HG02970 (cell line): Measurements from ENCODE around the gene ZBTB20.

Experiments used
- ATAC-seq: cut with Tn5 transposase; IDR thresholded peaks from one replicate; pipeline ENCODE4 v1.9.1; 2021; ENCODE audit warnings: mild to moderate bottlenecking, moderate library complexity, moderate number of reproducible peaks; ENCODE audit not compliant: unreplicated experiment, low FRiP score

Gene ZBTB20

GRCh38 chr3:114333923-114334240 lies 813.2 kb downstream of the ZBTB20 start:
- no peak for ATAC-seq

GRCh38 chr3:114333180-114333922 lies 813.7 kb downstream of the ZBTB20 start:
- no peak for ATAC-seq

GRCh38 chr3:114332342-114333179 lies 814.5 kb downstream of the ZBTB20 start:
- no peak for ATAC-seq

- no peak for ATAC-seq
Measured at GRCh38 chr3:114331710-114332109, 815.4 kb downstream of the ZBTB20 start.

- ATAC-seq, result no peak
Measured at GRCh38 chr3:114331007-114331406, 816.1 kb downstream of the ZBTB20 start.

GRCh38 chr3:114329823-114330222 lies 817.3 kb downstream of the ZBTB20 start:
- no peak for ATAC-seq

- ATAC-seq, result no peak
Measured at GRCh38 chr3:114328345-114328744, 818.7 kb downstream of the ZBTB20 start.

GRCh38 chr3:114327665-114328064 lies 819.4 kb downstream of the ZBTB20 start:
- ATAC-seq, result no peak

- no peak for ATAC-seq
Measured at GRCh38 chr3:114323546-114324254, 823.4 kb downstream of the ZBTB20 start.

GRCh38 chr3:114320246-114320645 lies 826.8 kb downstream of the ZBTB20 start:
- ATAC-seq, result no peak

- ATAC-seq, result no peak
Measured at GRCh38 chr3:114319453-114319852, 827.6 kb downstream of the ZBTB20 start.

- ATAC-seq, result no peak
Measured at GRCh38 chr3:114318295-114318694, 828.8 kb downstream of the ZBTB20 start.

GRCh38 chr3:114314282-114314681 lies 832.8 kb downstream of the ZBTB20 start:
- no peak for ATAC-seq

GRCh38 chr3:114313426-114313825 lies 833.7 kb downstream of the ZBTB20 start:
- ATAC-seq, result no peak

- ATAC-seq, result no peak
Measured at GRCh38 chr3:114310695-114311094, 836.4 kb downstream of the ZBTB20 start.

GRCh38 chr3:114308830-114309229 lies 838.3 kb downstream of the ZBTB20 start:
- no peak for ATAC-seq

GRCh38 chr3:114308377-114308776 lies 838.7 kb downstream of the ZBTB20 start:
- no peak for ATAC-seq

- ATAC-seq, result no peak
Measured at GRCh38 chr3:114307832-114308231, 839.3 kb downstream of the ZBTB20 start.

GRCh38 chr3:114307222-114307830 lies 839.8 kb downstream of the ZBTB20 start:
- no peak for ATAC-seq

- no peak for ATAC-seq
Measured at GRCh38 chr3:114299941-114300624, 847.0 kb downstream of the ZBTB20 start.
